Measurements from ENCODE around the gene VMO1. TPM values are rescaled to one million over a fixed set of nuclear protein-coding genes. Genes with fewer than 3 reads are reported as not detected.

VMO1 gene
- total and polyA plus RNA-seq, 3 donors from 2014 or later: 0.62 to 1.3 (median 0.98) TPM

- no peaks in the 10 kb centered on the region for H3K27me3 ChIP-seq
- H3K9me3 ChIP-seq: no peaks in the 10 kb centered on the region
- H3K27ac ChIP-seq: no peak overlapping the region
- no peak for DNase-seq
- WGBS, 2 donors: 78 to 79% methylated on average over 9 of the region's 9 CpGs
- TF ChIP-seq, protein P1, sequence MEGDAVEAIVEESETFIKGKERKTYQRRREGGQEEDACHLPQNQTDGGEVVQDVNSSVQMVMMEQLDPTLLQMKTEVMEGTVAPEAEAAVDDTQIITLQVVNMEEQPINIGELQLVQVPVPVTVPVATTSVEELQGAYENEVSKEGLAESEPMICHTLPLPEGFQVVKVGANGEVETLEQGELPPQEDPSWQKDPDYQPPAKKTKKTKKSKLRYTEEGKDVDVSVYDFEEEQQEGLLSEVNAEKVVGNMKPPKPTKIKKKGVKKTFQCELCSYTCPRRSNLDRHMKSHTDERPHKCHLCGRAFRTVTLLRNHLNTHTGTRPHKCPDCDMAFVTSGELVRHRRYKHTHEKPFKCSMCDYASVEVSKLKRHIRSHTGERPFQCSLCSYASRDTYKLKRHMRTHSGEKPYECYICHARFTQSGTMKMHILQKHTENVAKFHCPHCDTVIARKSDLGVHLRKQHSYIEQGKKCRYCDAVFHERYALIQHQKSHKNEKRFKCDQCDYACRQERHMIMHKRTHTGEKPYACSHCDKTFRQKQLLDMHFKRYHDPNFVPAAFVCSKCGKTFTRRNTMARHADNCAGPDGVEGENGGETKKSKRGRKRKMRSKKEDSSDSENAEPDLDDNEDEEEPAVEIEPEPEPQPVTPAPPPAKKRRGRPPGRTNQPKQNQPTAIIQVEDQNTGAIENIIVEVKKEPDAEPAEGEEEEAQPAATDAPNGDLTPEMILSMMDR (IDR thresholded peaks at IDR 0.05): no peak
- no peak for TF ChIP-seq POLR2A (IDR thresholded peaks at IDR 0.05)
- H3K4me3 ChIP-seq: no peak overlapping the region
- no peaks in the 10 kb centered on the region for H3K4me1 ChIP-seq
- H3K36me3 ChIP-seq (ENCODE audit: low read depth, missing control alignments): no peaks in the 10 kb centered on the region
- intact Hi-C loops (cut with DNase I; ENCODE audit: low total_unique reads): no loop called here
Measured at GRCh38 chr17:4777969-4778760, 8.0 kb downstream of the VMO1 start.

DNA sequence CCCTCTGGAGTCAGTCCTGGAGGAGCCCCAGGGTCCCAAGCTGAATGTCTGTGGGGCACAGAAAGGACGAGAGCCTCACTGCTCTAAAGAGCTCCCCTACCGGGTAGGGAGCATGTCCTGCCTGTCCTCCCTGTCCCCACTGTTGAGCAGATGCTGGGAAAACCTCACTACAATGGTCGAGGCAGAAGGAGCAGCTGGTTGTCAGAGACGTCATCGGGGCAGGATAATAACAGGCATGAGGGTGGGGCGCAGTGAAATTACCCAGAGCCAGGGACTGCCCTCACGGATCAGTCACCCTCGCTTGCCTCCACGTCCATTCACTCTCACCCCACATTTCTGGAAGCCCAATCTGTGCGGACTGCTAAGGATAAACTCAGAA, 13.9 kb downstream of the VMO1 start:
- DNase-seq: no peak
- no peaks in the 10 kb centered on the region for H3K4me1 ChIP-seq
- H3K27ac ChIP-seq: no peak overlapping the region
- TF ChIP-seq, protein P1 (IDR thresholded peaks at IDR 0.05): no peak
- no peak for TF ChIP-seq POLR2A (IDR thresholded peaks at IDR 0.05)
- H3K27me3 ChIP-seq: no peaks in the 10 kb centered on the region
- 67 to 75% methylated on average over 8 to 10 of the region's 10 CpGs for WGBS, 2 donors
- no peak overlapping the region for H3K4me3 ChIP-seq
- no peaks in the 10 kb centered on the region for H3K9me3 ChIP-seq
- intact Hi-C loops (cut with DNase I; ENCODE audit: low total_unique reads): no loop called here
- no peaks in the 10 kb centered on the region for H3K36me3 ChIP-seq (ENCODE audit: low read depth, missing control alignments)

DNA sequence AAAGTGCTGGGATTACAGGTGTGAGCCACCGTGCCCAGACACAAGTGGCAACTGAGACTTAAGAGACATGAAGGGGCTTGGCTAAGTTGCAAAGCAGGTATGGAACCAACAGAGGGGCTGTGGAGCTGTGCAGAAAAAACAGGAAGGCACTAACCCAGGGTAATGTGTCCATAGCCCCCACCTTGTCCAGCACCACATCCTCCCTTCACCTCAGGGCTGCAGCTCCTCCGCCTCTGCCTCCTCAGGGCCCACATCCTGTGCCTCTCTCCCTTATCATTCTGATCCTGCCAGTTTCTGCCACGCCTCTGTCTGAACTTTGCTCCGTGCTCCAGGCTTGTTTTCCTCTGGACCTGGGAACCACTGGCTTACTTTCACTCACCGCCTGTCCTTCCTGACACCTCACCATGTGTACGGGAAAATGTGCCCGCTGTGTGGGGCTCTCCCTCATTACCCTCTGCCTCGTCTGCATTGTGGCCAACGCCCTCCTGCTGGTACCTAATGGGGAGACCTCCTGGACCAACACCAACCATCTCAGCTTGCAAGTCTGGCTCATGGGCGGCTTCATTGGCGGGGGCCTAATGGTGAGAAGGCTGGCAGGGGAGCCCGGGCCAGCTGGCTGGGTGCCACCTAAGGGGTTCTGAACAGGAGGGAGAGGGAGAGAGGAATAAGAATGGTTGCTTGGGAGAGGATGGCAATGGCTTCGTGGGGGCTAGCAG, 14.5 kb downstream of the VMO1 start, which contains the start of gene TM4SF5:
Gene TM4SF5, plus strand, starts transcription at position 368 of the 716 bp plus-strand sequence. Its CDS starts 37 bp downstream, at position 405.
- WGBS, 2 donors: 76 to 78% methylated on average over 13 of the region's 13 CpGs
- H3K9me3 ChIP-seq: no peaks in the 10 kb centered on the region
- no peaks in the 10 kb centered on the region for H3K27me3 ChIP-seq
- intact Hi-C loops (cut with DNase I; ENCODE audit: low total_unique reads): no loop called here
- no peak for TF ChIP-seq POLR2A (IDR thresholded peaks at IDR 0.05)
- TF ChIP-seq, protein P1 (IDR thresholded peaks at IDR 0.05): no peak
- no peak within 1 kb of the TSS for H3K4me3 ChIP-seq
- H3K36me3 ChIP-seq (ENCODE audit: low read depth, missing control alignments): no peaks in the 10 kb centered on the region
- no peaks in the 10 kb centered on the region for H3K4me1 ChIP-seq
- DNase-seq: no peak
- H3K27ac ChIP-seq: no peak within 1 kb of the TSS

DNA sequence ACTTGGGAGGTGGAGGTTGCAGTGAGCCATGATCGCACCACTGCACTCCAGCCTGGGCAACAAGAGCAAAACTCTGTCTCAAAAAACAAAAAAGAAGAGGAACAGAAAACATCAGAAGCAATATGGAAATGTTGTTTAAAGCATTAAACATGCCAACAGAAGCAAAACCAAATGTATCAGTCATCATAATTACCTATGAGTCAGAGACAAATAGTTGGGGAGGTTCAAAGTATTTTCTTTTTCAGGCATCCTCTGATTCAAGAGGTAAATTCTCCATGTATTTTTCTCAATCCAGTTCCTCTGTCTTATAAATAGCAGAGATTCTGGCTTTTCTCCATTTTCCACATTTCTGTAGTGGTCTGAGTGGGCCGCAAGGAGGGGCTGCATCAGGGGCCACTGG, 16.5 kb downstream of the VMO1 start:
- no peaks in the 10 kb centered on the region for H3K4me1 ChIP-seq
- no peaks in the 10 kb centered on the region for H3K27me3 ChIP-seq
- no peaks in the 10 kb centered on the region for H3K9me3 ChIP-seq
- intact Hi-C loops (cut with DNase I; ENCODE audit: low total_unique reads): no loop called here
- TF ChIP-seq POLR2A (IDR thresholded peaks at IDR 0.05): no peak
- TF ChIP-seq, protein P1 (IDR thresholded peaks at IDR 0.05): no peak
- H3K27ac ChIP-seq: no peak overlapping the region
- no peak for DNase-seq
- H3K4me3 ChIP-seq: no peak overlapping the region
- WGBS, 2 donors: 83 to 87% methylated on average over 2 of the region's 2 CpGs
- H3K36me3 ChIP-seq (ENCODE audit: low read depth, missing control alignments): no peaks in the 10 kb centered on the region
